T-helper 1 cell treated with Interleukin-12 subunit alpha and Interleukin-12 subunit beta and Interleukin-4 antibody, amounts not matched to agents 30 ng/mL and 1 ng/mL, for 36 hours (primary cell): ENCODE results near the gene ASH1L. TPM values are rescaled to one million over a fixed set of nuclear protein-coding genes. Genes with fewer than 3 reads are reported as not detected.
"Not testable (repeated sequence)": the region's sequence is repeated elsewhere in the genome, so short reads cannot be mapped to it uniquely, and the experiment has no call there.

ENCODE experiments used
- intact Hi-C: fragments of 100-400 bp; cut with micrococcal nuclease; formaldehyde crosslinking; loops from one replicate; pipeline ENCODE4 v1.15.1; 2024
- total RNA-seq: library from RNA; stranded (reverse); gene quantifications from 2 replicates; pipeline ENCODE4 v1.2.3, GENCODE V29; 2022

Gene ASH1L
- total RNA-seq, 1 donor from 2014 or later = 55.2 TPM

- intact Hi-C loops = loop anchor here (1.0 to 10.0 kb wide), 4 partner anchors 61 to 254 kb away; partner anchors contain the start of genes ASH1L and RUSC1
Observed at GRCh38 chr1:155504207-155504606, 58.4 kb downstream of the ASH1L start.

- intact Hi-C loops = loop anchor here (5.0 to 10.0 kb wide), 3 partner anchors 65 to 178 kb away; partner anchors contain the start of genes ASH1L and RUSC1
Observed at GRCh38 chr1:155499953-155500639, 62.5 kb downstream of the ASH1L start.

- intact Hi-C loops = no loop called here
Observed at GRCh38 chr1:155499263-155499662, 63.3 kb downstream of the ASH1L start.

- intact Hi-C loops = not testable (repeated sequence)
Observed at GRCh38 chr1:155493595-155493994, 69.0 kb downstream of the ASH1L start.

- intact Hi-C loops = not testable (repeated sequence)
Observed at GRCh38 chr1:155488419-155488818, 74.2 kb downstream of the ASH1L start.

GRCh38 chr1:155487541-155487940 is 75.1 kb downstream of the ASH1L start:
- intact Hi-C loops = no loop called here

- intact Hi-C loops = not testable (repeated sequence)
Observed at GRCh38 chr1:155486952-155487351, 75.7 kb downstream of the ASH1L start.

- intact Hi-C loops = no loop called here
Observed at GRCh38 chr1:155485945-155486344, 76.7 kb downstream of the ASH1L start.

GRCh38 chr1:155485222-155485621 is 77.4 kb downstream of the ASH1L start:
- intact Hi-C loops = no loop called here

- intact Hi-C loops = no loop called here
Observed at GRCh38 chr1:155481741-155482241, 80.8 kb downstream of the ASH1L start.

- intact Hi-C loops = no loop called here
Observed at GRCh38 chr1:155479205-155479604, 83.4 kb downstream of the ASH1L start.

GRCh38 chr1:155478270-155478852 is 84.2 kb downstream of the ASH1L start:
- intact Hi-C loops = no loop called here

GRCh38 chr1:155474146-155474545 is 88.5 kb downstream of the ASH1L start:
- intact Hi-C loops = no loop called here

- intact Hi-C loops = no loop called here
Observed at GRCh38 chr1:155473151-155473821, 89.3 kb downstream of the ASH1L start.

- intact Hi-C loops = no loop called here
Observed at GRCh38 chr1:155472491-155473083, 90.0 kb downstream of the ASH1L start.

- intact Hi-C loops = no loop called here
Observed at GRCh38 chr1:155471891-155472290, 90.7 kb downstream of the ASH1L start.

- intact Hi-C loops = no loop called here
Observed at GRCh38 chr1:155471026-155471425, 91.6 kb downstream of the ASH1L start.

GRCh38 chr1:155466996-155467395 is 95.6 kb downstream of the ASH1L start:
- intact Hi-C loops = loop anchor here (5.0 kb wide), 2 partner anchors 70 to 95 kb away; partner anchors contain the start of gene ASH1L

- intact Hi-C loops = loop anchor here (5.0 kb wide), 2 partner anchors 71 to 96 kb away; partner anchors contain the start of gene ASH1L
Observed at GRCh38 chr1:155466617-155466972, 96.0 kb downstream of the ASH1L start.

- intact Hi-C loops = no loop called here
Observed at GRCh38 chr1:155463865-155464650, 98.5 kb downstream of the ASH1L start.

GRCh38 chr1:155458111-155458510 is 104.5 kb downstream of the ASH1L start:
- intact Hi-C loops = no loop called here
